ENCODE measurements around the gene DTHD1. TPM values are rescaled to one million over a fixed set of nuclear protein-coding genes. Genes with fewer than 3 reads are reported as not detected.

DTHD1 gene
- total and polyA plus RNA-seq, 2 of the 8 experiments (the other 6 are each of a cell fraction or from before 2014, with no cell fraction given), result not detected

DNA sequence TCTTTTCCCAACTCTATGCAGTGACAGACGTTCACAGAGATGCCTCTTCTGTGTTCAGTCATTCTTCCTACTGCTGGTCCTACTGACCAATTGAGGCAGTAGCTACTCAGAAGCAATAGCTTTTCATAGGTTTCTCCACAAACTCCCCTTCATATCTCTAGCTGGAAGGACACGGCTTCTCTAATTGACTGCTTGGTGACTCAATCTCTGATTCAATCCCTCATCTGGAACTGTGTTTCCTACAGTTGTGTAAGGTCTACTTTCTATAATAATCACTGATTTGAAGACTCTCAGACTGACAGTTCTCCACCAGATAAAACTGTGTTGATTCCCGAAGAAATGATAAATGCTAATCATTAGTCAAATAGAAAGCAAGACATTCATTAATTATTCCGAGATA, 111.5 kb downstream of the DTHD1 start:
- H3K23ac ChIP-seq (ENCODE audit: insufficient read length), result no peak overlapping the region
- no peaks in the 10 kb centered on the region for H3K27me3 ChIP-seq (replicated peaks in 1 of 4; ENCODE audit: control insufficient read depth in 3 of 4, extremely low read depth in 1 of 4, insufficient read depth in 3 of 4, low read length in 3 of 4)
- H4K20me1 ChIP-seq (replicated peaks in 1 of 2; ENCODE audit: control insufficient read depth in 1 of 2, insufficient read depth in 2 of 2, low read length in 2 of 2), result no peaks in the 10 kb centered on the region
- FAIRE-seq (no peak), DNase-seq (ENCODE audit: low read depth in 1 of 2, low spot score in 2 of 2) (no peak)
- no peak overlapping the region for H2BK5ac ChIP-seq (ENCODE audit: low read depth, low read length)
- H3K79me1 ChIP-seq (ENCODE audit: low read depth, low read length), result no peaks in the 10 kb centered on the region
- H3K27ac ChIP-seq (ENCODE audit: low read depth, low read length), result no peak overlapping the region
- H3K9ac ChIP-seq (replicated peaks in 1 of 4; ENCODE audit: extremely low read depth in 1 of 4, low read depth in 3 of 4, low read length in 3 of 4), result no peak overlapping the region
- CTCF ChIA-PET (ENCODE audit: partially characterized antibody), result interaction anchor here (1.8 kb wide), 1 partner anchor 9 kb away, joined by 5 read pairs; no protein-coding TSS in a partner anchor
- no peak overlapping the region for H2BK15ac ChIP-seq (ENCODE audit: low read length)
- H2BK12ac ChIP-seq (ENCODE audit: low read depth, low read length), result no peak overlapping the region
- H2BK20ac ChIP-seq (ENCODE audit: low read length), result no peak overlapping the region
- no peak overlapping the region for H2BK120ac ChIP-seq (replicated peaks; ENCODE audit: low read depth, low read length)
- 95% methylated on average over 4 of the region's 4 CpGs; no CpG with 5 or more reads in 1 of the 2 experiments for WGBS, 2 experiments (ENCODE audit: extremely low coverage in 1 of 2, insufficient coverage in 1 of 2, insufficient read length in 1 of 2, insufficient replicate concordance in 2 of 2, low coverage in 1 of 2, low lambda C conversion rate in 2 of 2, missing lambda C conversion rate in 1 of 2)
- H3K9me3 ChIP-seq (ENCODE audit: insufficient read depth in 2 of 2, low read depth in 1 of 2, low read length in 1 of 2), result no peaks in the 10 kb centered on the region
- no peak overlapping the region for H3K14ac ChIP-seq (ENCODE audit: insufficient read length)
- H4K8ac ChIP-seq (ENCODE audit: extremely low read depth, insufficient read depth, low read length), result no peak overlapping the region
- no peak overlapping the region for H3K4me3 ChIP-seq (ENCODE audit: extremely low read depth in 1 of 4, insufficient read depth in 2 of 4, low read depth in 3 of 4, low read length in 4 of 4)
- H3K4ac ChIP-seq (replicated peaks; ENCODE audit: insufficient read length, low read depth, low read length), result no peak overlapping the region
- no peak overlapping the region for H4K91ac ChIP-seq (replicated peaks; ENCODE audit: insufficient read length, low read length)
- H3K18ac ChIP-seq (ENCODE audit: extremely low read depth, low read length), result no peak overlapping the region
- no peak overlapping the region for H2AFZ ChIP-seq (ENCODE audit: low read length)
- H3K79me2 ChIP-seq (ENCODE audit: control insufficient read depth in 1 of 2, insufficient read depth in 2 of 2, low read length in 2 of 2), result no peaks in the 10 kb centered on the region
- H3K36me3 ChIP-seq (ENCODE audit: control insufficient read depth in 2 of 4, insufficient read depth in 4 of 4, low read length in 3 of 4), result no peaks in the 10 kb centered on the region
- H3K56ac ChIP-seq (replicated peaks; ENCODE audit: insufficient read length, low read depth, low read length), result no peak overlapping the region
- TF ChIP-seq YY1 (IDR thresholded peaks at IDR 0.05; ENCODE audit: low read depth, low read length) (no peak), RFX5 (IDR thresholded peaks at IDR 0.05; ENCODE audit: borderline replicate concordance, low read depth, low read length) (no peak), FOSL1 (IDR thresholded peaks at IDR 0.05; ENCODE audit: insufficient read depth, low read depth, low read length) (no peak), POLR2AphosphoS5 (IDR thresholded peaks at IDR 0.05; ENCODE audit: low read depth, low read length) (no peak), RNF2 (IDR thresholded peaks at IDR 0.05; ENCODE audit: borderline replicate concordance, low read depth, low read length, missing control alignments, poor library complexity, severe bottlenecking) (no peak), TEAD4 (IDR thresholded peaks at IDR 0.05; ENCODE audit: low read depth, low read length) (no peak)
- TF ChIP-seq, protein P1, sequence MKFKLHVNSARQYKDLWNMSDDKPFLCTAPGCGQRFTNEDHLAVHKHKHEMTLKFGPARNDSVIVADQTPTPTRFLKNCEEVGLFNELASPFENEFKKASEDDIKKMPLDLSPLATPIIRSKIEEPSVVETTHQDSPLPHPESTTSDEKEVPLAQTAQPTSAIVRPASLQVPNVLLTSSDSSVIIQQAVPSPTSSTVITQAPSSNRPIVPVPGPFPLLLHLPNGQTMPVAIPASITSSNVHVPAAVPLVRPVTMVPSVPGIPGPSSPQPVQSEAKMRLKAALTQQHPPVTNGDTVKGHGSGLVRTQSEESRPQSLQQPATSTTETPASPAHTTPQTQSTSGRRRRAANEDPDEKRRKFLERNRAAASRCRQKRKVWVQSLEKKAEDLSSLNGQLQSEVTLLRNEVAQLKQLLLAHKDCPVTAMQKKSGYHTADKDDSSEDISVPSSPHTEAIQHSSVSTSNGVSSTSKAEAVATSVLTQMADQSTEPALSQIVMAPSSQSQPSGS (IDR thresholded peaks at IDR 0.05; ENCODE audit: low read length), result no peak
- H3K4me2 ChIP-seq (ENCODE audit: insufficient read depth in 1 of 2, low read depth in 2 of 2, low read length in 2 of 2), result no peak overlapping the region
- no peak overlapping the region for H4K5ac ChIP-seq (ENCODE audit: insufficient read length, low read depth, low read length)
- no peak overlapping the region for H2AK5ac ChIP-seq (ENCODE audit: low read depth, low read length)
- no peaks in the 10 kb centered on the region for H3K4me1 ChIP-seq (replicated peaks in 1 of 4; ENCODE audit: control insufficient read depth in 3 of 4, insufficient read depth in 4 of 4, low read length in 3 of 4)
- POLR2A ChIA-PET (ENCODE audit: partially characterized antibody), result no interaction called here
- H3K23me2 ChIP-seq (ENCODE audit: low read depth, low read length), result no peaks in the 10 kb centered on the region
